Hippocampal formation (tissue), 2 donors: ENCODE results near the gene NKAIN2.
"Not testable (repeated sequence)": the region's sequence is repeated elsewhere in the genome, so short reads cannot be mapped to it uniquely, and the experiment has no call there.

Source experiments
- DNase-seq, 2 donors: peaks; one replicate each; lab custom pipeline; 2025; lab: John Stamatoyannopoulos, UW

Gene NKAIN2

GRCh38 chr6:124203101-124203811, 399.6 kb downstream of the NKAIN2 start:
- DNase-seq: no peak

- DNase-seq: no peak
Observed at GRCh38 chr6:124203812-124204167, 400.1 kb downstream of the NKAIN2 start.

GRCh38 chr6:124205921-124206320, 402.3 kb downstream of the NKAIN2 start:
- DNase-seq: no peak

- peak in 1 of 2 donors; percentile 9 for DNase-seq
Observed at GRCh38 chr6:124223611-124224345, 420.1 kb downstream of the NKAIN2 start.

- DNase-seq: no peak
Observed at GRCh38 chr6:124226396-124226795, 422.7 kb downstream of the NKAIN2 start.

GRCh38 chr6:124233221-124233620, 429.6 kb downstream of the NKAIN2 start:
- DNase-seq: no peak

- DNase-seq: no peak
Observed at GRCh38 chr6:124234801-124235200, 431.1 kb downstream of the NKAIN2 start.

- no peak for DNase-seq
Observed at GRCh38 chr6:124237911-124238310, 434.2 kb downstream of the NKAIN2 start.

- DNase-seq: not testable (repeated sequence)
Observed at GRCh38 chr6:124238408-124238807, 434.7 kb downstream of the NKAIN2 start.

GRCh38 chr6:124254941-124255685, 451.4 kb downstream of the NKAIN2 start:
- no peak for DNase-seq

- DNase-seq: no peak
Observed at GRCh38 chr6:124260337-124260736, 456.7 kb downstream of the NKAIN2 start.

GRCh38 chr6:124269733-124270132, 466.1 kb downstream of the NKAIN2 start:
- no peak for DNase-seq

- DNase-seq: no peak
Observed at GRCh38 chr6:124273701-124274100, 470.0 kb downstream of the NKAIN2 start.

- no peak for DNase-seq
Observed at GRCh38 chr6:124282541-124282940, 478.9 kb downstream of the NKAIN2 start.

- DNase-seq: no peak
Observed at GRCh38 chr6:124283486-124283885, 479.8 kb downstream of the NKAIN2 start.

- no peak for DNase-seq
Observed at GRCh38 chr6:124285146-124285545, 481.5 kb downstream of the NKAIN2 start.

- no peak for DNase-seq
Observed at GRCh38 chr6:124294574-124295200, 491.0 kb downstream of the NKAIN2 start.

- no peak for DNase-seq
Observed at GRCh38 chr6:124297507-124297906, 493.8 kb downstream of the NKAIN2 start.

- DNase-seq: no peak
Observed at GRCh38 chr6:124298730-124299129, 495.1 kb downstream of the NKAIN2 start.

GRCh38 chr6:124300907-124301306, 497.2 kb downstream of the NKAIN2 start:
- not testable (repeated sequence) for DNase-seq

GRCh38 chr6:124303971-124304370, 500.3 kb downstream of the NKAIN2 start:
- DNase-seq: no peak

- no peak for DNase-seq
Observed at GRCh38 chr6:124310139-124310538, 506.5 kb downstream of the NKAIN2 start.
